ENCODE data around the gene CYTH3. TPM values are rescaled to one million over a fixed set of nuclear protein-coding genes. Genes with fewer than 3 reads are reported as not detected.

The CYTH3 gene
- total and polyA plus RNA-seq, 2 donors (not counting 3 experiments of a cell fraction or from before 2014, with no cell fraction given), result 8.6 to 11.2 TPM

GRCh38 chr7:6116211-6116610, 156.2 kb downstream of the CYTH3 start:
- Histone ChIP-seq H3K27ac (ENCODE audit: insufficient read depth, low read depth, low read length) (no peak overlapping the region), H3K4me1 (ENCODE audit: control insufficient read depth, extremely low read depth, insufficient read depth, low read length) (no peaks in the 10 kb centered on the region), H2AFZ (ENCODE audit: low read depth, low read length) (no peak overlapping the region), H3K79me2 (ENCODE audit: control insufficient read depth, insufficient read depth, low read length) (peaks cover 10% of the 10 kb centered on the region), H3K9me1 (replicated peaks; ENCODE audit: control insufficient read depth, extremely low read depth, insufficient read depth, low read length) (no peaks in the 10 kb centered on the region), H3K27me3 (ENCODE audit: control insufficient read depth in 2 of 2, insufficient read depth in 2 of 2, low read length in 2 of 2) (no peaks in the 10 kb centered on the region), H3K9me3 (replicated peaks; ENCODE audit: control insufficient read depth, insufficient read depth, low read length) (no peaks in the 10 kb centered on the region), H3K4me2 (ENCODE audit: insufficient read depth, low read length) (no peak overlapping the region), H4K20me1 (replicated peaks; ENCODE audit: control insufficient read depth, extremely low read depth, insufficient read depth, low read length) (no peaks in the 10 kb centered on the region), H3K4me3 (replicated peaks in 1 of 3; ENCODE audit: insufficient read depth in 1 of 3, low read depth in 1 of 3, low read length in 3 of 3) (no peak overlapping the region), H3K36me3 (ENCODE audit: control insufficient read depth in 2 of 2, extremely low read depth in 1 of 2, insufficient read depth in 2 of 2, low read length in 2 of 2) (peaks cover 11 to 22% of the 10 kb centered on the region in 2 experiments), H3K9ac (replicated peaks; ENCODE audit: extremely low read depth, insufficient read depth, low read length) (no peak overlapping the region)
- no peak for DNase-seq (ENCODE audit: low read depth, low spot score)
- ChIA-PET CTCF (no interaction called here), POLR2A (interaction anchor here (0.6 kb wide), 1 partner anchor 9 kb away, joined by 4 read pairs; no protein-coding TSS in a partner anchor)
- FAIRE-seq, result no peak
- dilution Hi-C loops (cut with MboI; ENCODE audit: extremely low pct_ligation_motif_present, low sequenced_read_pairs) (no loop called here), intact Hi-C loops (cut with micrococcal nuclease) (no loop called here)
- no TSS peak for BruUV-seq (replicated peaks)
- TF ChIP-seq, protein P1, sequence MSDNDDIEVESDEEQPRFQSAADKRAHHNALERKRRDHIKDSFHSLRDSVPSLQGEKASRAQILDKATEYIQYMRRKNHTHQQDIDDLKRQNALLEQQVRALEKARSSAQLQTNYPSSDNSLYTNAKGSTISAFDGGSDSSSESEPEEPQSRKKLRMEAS (IDR thresholded peaks at IDR 0.05; ENCODE audit: insufficient read depth, insufficient read length), result no peak
- TF ChIP-seq POLR2A (IDR thresholded peaks at IDR 0.05; ENCODE audit: low read depth, low read length) (no peak), POLR2AphosphoS5 (IDR thresholded peaks at IDR 0.05; ENCODE audit: insufficient read depth, low read depth, low read length) (no peak), MYC (IDR thresholded peaks at IDR 0.05; ENCODE audit: low read depth, low read length) (no peak), GATA2 (IDR thresholded peaks at IDR 0.05; ENCODE audit: insufficient read depth, insufficient read length, low read depth, low read length) (no peak), JUN (IDR thresholded peaks at IDR 0.05; ENCODE audit: borderline replicate concordance, insufficient read depth, insufficient read length, low read depth) (no peak), FOS (IDR thresholded peaks at IDR 0.05; ENCODE audit: borderline replicate concordance, insufficient read depth, low read length) (no peak), EZH2 (IDR thresholded peaks at IDR 0.05; ENCODE audit: borderline replicate concordance, low read depth, low read length, severe bottlenecking) (no peak)
- TF ChIP-seq, protein P2, sequence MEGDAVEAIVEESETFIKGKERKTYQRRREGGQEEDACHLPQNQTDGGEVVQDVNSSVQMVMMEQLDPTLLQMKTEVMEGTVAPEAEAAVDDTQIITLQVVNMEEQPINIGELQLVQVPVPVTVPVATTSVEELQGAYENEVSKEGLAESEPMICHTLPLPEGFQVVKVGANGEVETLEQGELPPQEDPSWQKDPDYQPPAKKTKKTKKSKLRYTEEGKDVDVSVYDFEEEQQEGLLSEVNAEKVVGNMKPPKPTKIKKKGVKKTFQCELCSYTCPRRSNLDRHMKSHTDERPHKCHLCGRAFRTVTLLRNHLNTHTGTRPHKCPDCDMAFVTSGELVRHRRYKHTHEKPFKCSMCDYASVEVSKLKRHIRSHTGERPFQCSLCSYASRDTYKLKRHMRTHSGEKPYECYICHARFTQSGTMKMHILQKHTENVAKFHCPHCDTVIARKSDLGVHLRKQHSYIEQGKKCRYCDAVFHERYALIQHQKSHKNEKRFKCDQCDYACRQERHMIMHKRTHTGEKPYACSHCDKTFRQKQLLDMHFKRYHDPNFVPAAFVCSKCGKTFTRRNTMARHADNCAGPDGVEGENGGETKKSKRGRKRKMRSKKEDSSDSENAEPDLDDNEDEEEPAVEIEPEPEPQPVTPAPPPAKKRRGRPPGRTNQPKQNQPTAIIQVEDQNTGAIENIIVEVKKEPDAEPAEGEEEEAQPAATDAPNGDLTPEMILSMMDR (IDR thresholded peaks at IDR 0.05; ENCODE audit: extremely low read depth in 1 of 2, insufficient read depth in 1 of 2, low read depth in 1 of 2, low read length in 2 of 2), result no peak

Small RNAs within 50 kb of the gene (small RNA-seq; reads per million reads assigned to genes)
- not detected for gene RF00019 (ENCODE audit: insufficient read depth, insufficient read length, low read depth, low replicate concordance)

Other genes with a start within 250 kb of the CYTH3 start
- 0.35 and 0.53 TPM in 2 replicates for gene ANKRD61, start 241.2 kb downstream of the CYTH3 start, total RNA-seq
- gene ANKRD61, start 241.2 kb downstream of the CYTH3 start, polyA plus RNA-seq, result 0.18 and 0.32 TPM in 2 replicates
- gene EIF2AK1, start 213.4 kb downstream of the CYTH3 start, total RNA-seq, result 97.8 and 105 TPM in 2 replicates
- 35.6 and 58.1 TPM in 2 replicates for gene EIF2AK1, start 213.4 kb downstream of the CYTH3 start, polyA plus RNA-seq
- gene USP42, start 167.7 kb downstream of the CYTH3 start, total RNA-seq, result 12.5 and 12.7 TPM in 2 replicates
- gene USP42, start 167.7 kb downstream of the CYTH3 start, polyA plus RNA-seq, result 4.2 TPM in 2 replicates
- 16.7 and 17.1 TPM in 2 replicates for gene FAM220A, start 76.3 kb upstream of the CYTH3 start, total RNA-seq
- gene FAM220A, start 76.3 kb upstream of the CYTH3 start, polyA plus RNA-seq, result 10.0 and 12.0 TPM in 2 replicates
- gene RAC1, start 101.9 kb upstream of the CYTH3 start, total RNA-seq, result 377 and 378 TPM in 2 replicates
- 252 and 322 TPM in 2 replicates for gene RAC1, start 101.9 kb upstream of the CYTH3 start, polyA plus RNA-seq
- 26.1 and 28.2 TPM in 2 replicates for gene DAGLB, start 175.3 kb upstream of the CYTH3 start, total RNA-seq
- 31.6 and 48.2 TPM in 2 replicates for gene DAGLB, start 175.3 kb upstream of the CYTH3 start, polyA plus RNA-seq
- 190 and 196 TPM in 2 replicates for gene KDELR2, start 211.5 kb upstream of the CYTH3 start, total RNA-seq
- 191 and 199 TPM in 2 replicates for gene KDELR2, start 211.5 kb upstream of the CYTH3 start, polyA plus RNA-seq

Data from endothelial cell of umbilical vein (primary cell).